Neural cell (in vitro differentiated cells): ENCODE data around the gene TGFBI.

Source experiments
- CTCF ChIP-seq: fragments of 450-650 bp; IDR thresholded peaks from 2 replicates; pipeline ENCODE4 v1.5.1; 2014; ENCODE audit warnings: antibody characterized with exemption, mild to moderate bottlenecking, moderate library complexity; ENCODE audit not compliant: poor library complexity, severe bottlenecking
- EP300 ChIP-seq: fragments of 450-650 bp; conservative IDR thresholded peaks from 2 replicates; pipeline ENCODE4 v1.6.1; 2014; ENCODE audit warnings: antibody characterized with exemption, mild to moderate bottlenecking, moderate library complexity; ENCODE audit not compliant: poor library complexity, severe bottlenecking
- EZH2 ChIP-seq: fragments of 200-600, 300-800 bp; shearing (Covaris generic), sonication (generic); IDR thresholded peaks from 2 replicates; pipeline ENCODE4 v1.6.1; 2014; ENCODE audit warnings: antibody characterized with exemption, low read length, borderline replicate concordance, mild to moderate bottlenecking; ENCODE audit not compliant: insufficient read depth, poor library complexity, severe bottlenecking
- RAD21 ChIP-seq: fragments of 450-650 bp; conservative IDR thresholded peaks from 2 replicates; pipeline ENCODE4 v1.6.1; 2014; ENCODE audit warnings: antibody characterized with exemption, mild to moderate bottlenecking, moderate library complexity
- REST ChIP-seq: IDR thresholded peaks from 2 replicates; pipeline ENCODE4 v1.6.1; 2012; ENCODE audit warnings: borderline replicate concordance
- SMC3 ChIP-seq: fragments of 450-650 bp; conservative IDR thresholded peaks from 2 replicates; pipeline ENCODE4 v1.6.1; 2014; ENCODE audit warnings: antibody characterized with exemption, mild to moderate bottlenecking, moderate library complexity; ENCODE audit not compliant: poor library complexity

GRCh38 chr5:136034492-136034891 lies 5.7 kb downstream of the TGFBI start:
- TF ChIP-seq RAD21 (no peak), CTCF (no peak), SMC3 (no peak), EZH2 (no peak), REST (no peak), EP300 (no peak)
